GM19452 (cell line): Measurements from ENCODE around the gene ARAP2.

ENCODE experiments used
- ATAC-seq: cut with Tn5 transposase; IDR thresholded peaks from one replicate; pipeline ENCODE4 v1.9.1; 2021; ENCODE audit not compliant: unreplicated experiment

Gene ARAP2

DNA sequence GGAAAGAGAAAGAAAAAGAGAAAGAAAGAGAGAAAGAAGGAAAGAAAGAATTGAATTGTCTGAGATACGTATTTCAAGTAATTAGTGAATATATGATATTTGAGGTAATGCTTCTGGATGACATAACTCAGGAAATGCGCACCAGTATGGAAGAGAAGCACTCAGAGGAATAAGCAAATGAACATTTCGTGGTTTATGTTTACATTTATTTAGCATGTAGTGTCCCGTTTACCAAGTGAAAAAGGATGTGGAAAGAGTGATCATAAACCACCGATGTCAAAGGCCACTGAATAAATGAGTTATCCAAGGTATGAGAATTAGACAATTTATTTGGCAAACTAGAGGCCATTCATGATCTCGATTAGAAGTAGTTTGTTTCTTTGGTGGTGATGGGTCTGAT lies 200.4 kb downstream of the ARAP2 start:
- ATAC-seq = no peak

DNA sequence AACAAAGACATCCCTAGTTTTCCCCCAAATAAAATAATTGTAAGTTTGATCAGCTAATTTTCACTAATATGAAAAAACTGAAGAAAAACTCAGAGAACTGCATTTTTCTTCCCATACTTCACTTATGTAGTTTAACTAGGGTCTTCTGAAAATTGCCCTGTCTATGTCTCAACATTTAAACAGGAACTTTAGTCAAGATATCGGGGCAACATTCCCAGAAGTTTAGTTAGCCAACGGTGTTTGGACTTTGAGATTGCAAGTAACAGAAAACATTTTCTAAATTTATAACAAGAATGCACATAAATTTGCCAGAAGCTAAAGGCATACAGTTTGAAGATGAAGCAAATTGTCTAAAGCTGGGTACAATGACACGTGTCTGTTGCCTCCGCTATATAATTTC lies 201.1 kb downstream of the ARAP2 start:
- ATAC-seq = no peak

DNA sequence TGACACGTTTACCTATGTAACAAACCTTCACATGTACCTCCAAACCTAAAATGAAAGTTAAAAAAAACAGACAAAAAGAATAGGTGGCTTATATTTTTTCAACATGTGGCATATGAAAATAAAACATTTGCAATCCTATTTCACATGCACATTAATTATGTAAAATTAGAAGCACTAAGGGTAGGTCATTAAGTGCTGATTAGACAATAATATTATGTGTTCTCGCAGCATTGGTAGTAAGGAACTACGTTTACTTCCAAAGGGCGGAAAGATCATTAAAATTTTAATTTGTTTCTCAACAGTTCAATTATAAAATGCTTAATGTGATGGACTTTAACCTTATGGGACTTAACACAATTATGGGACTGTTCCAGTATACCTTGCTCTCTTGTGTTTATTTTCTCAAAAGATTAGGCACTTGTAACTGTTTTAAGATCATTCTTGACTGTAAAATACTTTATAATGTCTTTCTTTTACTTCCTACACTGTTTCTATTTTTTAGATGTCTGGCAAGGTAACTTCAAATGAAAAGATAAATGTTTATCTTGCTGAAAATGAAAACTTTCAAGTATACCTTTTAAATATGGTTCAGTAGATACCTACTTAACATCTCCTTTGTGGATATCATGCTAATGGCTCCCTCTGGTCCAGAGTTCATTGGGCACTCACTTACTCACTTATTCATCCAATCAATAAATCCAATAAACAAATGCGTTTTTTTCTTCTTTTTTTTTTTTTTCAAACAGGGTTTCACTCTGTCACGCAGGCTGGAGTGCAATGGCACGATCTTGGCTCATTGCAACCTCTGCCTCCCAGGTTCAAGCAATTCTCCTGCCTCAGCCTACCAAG lies 202.0 kb downstream of the ARAP2 start:
- no peak for ATAC-seq

DNA sequence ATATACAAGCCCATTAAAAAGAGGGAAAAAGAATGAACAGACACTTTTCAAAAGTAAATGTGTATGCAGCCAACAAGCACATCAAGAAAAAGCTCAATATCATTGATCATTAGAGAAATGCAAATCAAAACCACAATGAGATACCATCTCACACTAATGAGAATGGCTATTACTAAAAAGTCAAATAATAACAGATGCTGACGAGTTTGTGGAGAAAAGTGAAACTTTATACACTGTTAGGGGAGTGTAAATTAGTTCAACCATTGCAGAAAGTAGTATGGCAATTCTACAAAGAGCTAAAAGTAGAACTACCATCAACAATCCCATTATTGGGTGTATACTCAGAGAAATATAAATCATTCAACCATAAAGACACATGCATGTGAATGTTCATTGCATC lies 203.0 kb downstream of the ARAP2 start:
- ATAC-seq = no peak

DNA sequence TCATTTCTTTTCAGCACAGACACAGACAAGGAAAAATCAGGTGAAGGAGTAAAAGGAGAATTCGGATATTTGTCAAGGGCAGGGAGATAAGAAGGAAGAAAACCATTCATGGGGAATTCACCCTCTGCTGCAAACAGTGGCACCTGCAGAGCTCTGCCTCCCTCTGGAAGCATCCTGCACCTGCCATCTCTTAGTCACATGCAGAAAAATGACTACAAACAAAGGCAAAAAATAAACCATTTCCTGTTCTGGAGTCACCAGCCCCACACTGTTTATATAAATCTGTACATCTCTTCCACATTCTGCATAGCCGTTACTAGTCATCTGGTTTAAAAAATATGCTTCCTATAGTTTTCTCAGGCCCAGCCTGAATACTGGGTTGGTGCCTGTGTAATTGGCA lies 205.3 kb downstream of the ARAP2 start:
- no peak for ATAC-seq

DNA sequence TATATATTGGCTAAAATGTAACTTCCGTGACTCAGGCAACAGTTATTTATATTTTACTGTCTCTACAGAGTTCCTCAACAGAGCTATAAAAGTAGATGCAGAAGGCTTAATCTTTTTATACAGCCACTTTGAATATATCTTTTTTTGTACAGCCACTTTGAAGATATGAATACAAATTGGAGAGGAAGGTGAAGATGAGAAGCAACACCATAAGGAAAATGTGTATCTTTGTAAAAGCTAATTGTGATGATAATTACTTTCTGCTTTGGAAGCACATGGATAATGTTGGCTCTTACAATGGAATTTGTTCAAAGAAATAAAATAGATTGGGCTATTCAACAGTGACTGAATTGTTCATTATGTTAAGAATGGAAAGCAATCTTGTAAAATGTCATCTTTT lies 205.8 kb downstream of the ARAP2 start:
- no peak for ATAC-seq

DNA sequence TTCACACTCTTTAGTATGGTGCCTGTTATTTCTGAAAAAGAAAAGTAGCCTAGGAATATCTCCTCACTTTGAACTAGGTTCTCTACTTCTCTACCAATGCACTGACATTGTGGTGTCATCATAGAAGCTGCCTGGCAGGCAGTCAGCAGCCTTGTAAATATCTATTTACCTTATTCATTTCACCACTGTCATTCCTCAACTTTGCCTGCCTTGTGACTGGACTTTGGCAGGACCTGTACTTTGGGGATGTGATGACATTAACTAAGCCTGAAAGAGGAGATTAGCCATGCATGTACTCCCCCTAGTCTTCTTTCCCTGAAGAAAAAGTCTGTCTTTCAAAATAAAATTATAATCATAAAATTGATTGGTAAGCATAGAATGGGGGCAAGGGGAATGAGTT lies 207.2 kb downstream of the ARAP2 start:
- no peak for ATAC-seq

DNA sequence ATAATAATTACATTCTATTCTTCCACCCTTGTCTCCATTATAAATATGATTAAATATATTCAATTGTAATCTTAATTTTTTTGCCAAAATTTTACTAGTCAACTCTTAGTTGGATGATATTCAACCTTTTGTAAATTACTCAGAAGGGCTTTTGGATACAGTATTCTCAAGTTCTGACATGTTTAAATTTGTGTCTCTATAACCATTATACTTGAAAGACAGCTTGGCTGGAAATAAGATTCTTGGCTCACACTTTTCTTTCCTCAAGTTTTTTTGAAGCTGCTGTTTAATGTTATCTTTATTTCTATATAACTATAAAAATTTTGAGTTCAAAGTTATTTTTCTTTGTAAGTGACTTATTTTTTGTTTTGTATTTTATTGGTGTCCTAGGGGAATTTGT lies 214.4 kb downstream of the ARAP2 start:
- no peak for ATAC-seq

DNA sequence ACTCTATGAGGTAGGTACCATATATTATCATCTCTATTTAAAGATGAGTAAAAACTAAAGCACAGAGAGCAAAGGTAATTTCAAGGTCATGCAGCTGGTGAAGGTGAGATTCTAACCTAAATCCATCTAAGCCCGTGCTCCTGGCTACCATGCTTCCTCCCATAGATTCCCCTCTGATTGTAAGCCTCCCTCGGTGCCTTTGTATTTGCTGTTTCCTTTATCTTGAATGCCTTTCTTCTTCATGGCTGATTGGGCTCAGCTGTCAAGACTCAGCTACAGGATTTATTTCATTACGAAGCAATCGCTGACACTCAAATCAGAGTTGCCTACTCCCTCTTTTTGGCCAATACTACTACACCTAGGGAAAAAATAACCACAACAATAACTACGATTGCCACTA lies 217.1 kb downstream of the ARAP2 start:
- ATAC-seq = no peak

DNA sequence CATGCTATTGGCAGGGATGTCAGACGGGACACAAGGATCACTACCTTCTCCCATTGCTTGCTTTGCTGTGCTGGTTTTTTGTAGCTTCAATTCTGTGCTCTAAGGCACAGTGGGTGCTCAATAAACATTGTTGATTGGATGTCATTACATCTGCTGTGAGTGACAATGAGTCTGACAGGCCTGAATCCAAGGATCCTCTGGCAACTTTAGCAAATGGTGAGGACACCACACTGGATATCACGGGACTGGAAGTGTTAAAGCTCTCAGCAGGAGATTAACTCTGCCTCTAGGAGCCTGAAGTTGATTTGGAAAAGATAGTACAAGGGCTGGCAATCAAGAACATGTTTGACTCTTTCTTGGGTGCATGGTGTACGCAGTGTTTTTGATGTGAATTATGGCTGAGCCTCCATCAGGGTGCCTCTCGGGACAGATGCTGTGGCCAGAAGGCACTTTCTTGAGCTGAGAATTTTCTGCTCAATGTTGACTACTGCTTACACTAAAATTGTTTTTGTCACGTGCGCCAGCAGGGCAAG lies 217.9 kb downstream of the ARAP2 start:
- no peak for ATAC-seq

DNA sequence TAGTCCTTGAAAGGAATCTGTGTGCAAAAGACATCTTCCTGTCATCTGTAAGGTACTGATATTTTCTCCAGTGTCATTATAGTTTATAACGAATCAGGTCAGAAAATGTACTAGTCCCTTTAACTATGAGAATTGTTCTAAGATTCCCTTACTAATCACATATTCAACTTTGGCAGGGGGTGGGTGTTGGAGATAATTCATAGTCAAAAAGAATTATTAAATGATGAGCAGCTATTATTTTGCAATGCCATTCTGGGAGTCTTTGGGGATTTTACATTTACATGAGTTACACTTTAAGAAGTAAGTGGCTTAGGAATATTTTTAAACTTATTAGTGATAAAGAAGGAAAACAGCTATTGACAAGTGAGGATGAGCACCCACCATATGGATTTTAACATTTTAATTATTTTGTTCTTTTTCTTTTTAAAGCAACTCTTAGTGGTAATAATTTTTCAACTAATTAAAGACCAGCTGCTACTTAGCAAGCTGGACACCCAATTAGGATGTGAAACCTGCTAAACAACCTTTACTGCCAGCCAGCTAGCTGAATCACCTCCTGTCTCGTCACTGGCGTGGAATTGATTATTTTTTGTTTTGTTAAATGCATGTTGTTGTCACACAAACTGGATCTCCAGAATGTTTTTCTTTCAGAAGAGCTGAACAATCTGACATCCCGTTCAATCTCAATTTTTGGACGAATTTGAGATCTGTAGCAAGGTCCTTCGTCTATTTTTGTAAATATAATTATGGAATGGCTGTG lies 219.2 kb downstream of the ARAP2 start:
- ATAC-seq = no peak

DNA sequence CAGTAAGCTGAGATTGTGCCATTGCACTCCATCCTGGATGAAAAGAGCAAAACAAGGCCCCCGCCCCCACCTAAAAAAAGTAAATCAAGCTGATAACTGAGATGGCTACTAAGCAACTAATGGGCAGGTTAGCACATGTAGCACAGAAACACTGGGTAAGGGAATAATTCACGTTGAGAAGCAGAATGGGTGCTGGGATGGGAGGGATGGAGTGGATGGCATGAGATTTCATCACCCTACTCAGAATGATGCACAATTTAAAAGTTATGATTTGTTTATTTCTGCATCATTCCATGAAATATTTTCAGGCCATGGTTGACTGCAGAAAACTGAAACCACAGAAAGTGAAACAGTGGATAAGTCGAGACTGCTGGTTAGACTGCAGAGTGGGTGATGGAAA lies 224.0 kb downstream of the ARAP2 start:
- no peak for ATAC-seq
